ENCODE measurements around the gene SBNO2. TPM values are rescaled to one million over a fixed set of nuclear protein-coding genes. Genes with fewer than 3 reads are reported as not detected.
"Not testable (repeated sequence)": the region's sequence is repeated elsewhere in the genome, so short reads cannot be mapped to it uniquely, and the experiment has no call there.

The SBNO2 gene
- total RNA-seq, 1 experiment from 2014 or later = 97.8 TPM

DNA sequence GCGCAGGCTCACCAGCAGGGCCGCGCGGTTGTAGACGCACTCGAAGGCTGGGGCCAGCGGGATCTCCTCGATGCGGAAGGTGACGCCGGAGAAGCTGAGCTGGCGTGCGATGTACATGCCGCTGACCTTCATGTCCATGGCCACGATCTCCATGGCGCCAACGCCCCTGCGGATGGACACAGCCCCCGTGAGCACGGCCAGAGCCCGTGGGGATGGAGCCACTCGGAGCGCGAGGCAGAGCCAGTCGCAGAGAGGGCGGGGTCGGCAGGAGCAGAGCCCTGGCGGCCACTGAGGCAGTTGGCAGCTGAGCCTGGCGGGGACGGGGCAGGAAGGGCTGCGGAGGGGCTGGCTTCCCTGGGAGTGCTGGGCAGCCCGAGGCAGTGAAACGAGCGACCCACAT, 55.1 kb downstream of the SBNO2 start:
- Mint-ChIP-seq H3K27ac (ENCODE audit: unreplicated experiment) (no peak overlapping the region), H3K4me3 (ENCODE audit: low read depth, unreplicated experiment) (no peak overlapping the region), H3K9me3 (ENCODE audit: low read depth, unreplicated experiment) (no peaks in the 10 kb centered on the region), H3K27me3 (ENCODE audit: unreplicated experiment) (no peaks in the 10 kb centered on the region), H3K36me3 (ENCODE audit: insufficient read depth, unreplicated experiment) (peaks cover 59% of the 10 kb centered on the region), H3K4me1 (ENCODE audit: low read depth, unreplicated experiment) (no peaks in the 10 kb centered on the region)
- no TSS peak for BruUV-seq (replicated peaks)
- TF ChIP-seq, protein P1, sequence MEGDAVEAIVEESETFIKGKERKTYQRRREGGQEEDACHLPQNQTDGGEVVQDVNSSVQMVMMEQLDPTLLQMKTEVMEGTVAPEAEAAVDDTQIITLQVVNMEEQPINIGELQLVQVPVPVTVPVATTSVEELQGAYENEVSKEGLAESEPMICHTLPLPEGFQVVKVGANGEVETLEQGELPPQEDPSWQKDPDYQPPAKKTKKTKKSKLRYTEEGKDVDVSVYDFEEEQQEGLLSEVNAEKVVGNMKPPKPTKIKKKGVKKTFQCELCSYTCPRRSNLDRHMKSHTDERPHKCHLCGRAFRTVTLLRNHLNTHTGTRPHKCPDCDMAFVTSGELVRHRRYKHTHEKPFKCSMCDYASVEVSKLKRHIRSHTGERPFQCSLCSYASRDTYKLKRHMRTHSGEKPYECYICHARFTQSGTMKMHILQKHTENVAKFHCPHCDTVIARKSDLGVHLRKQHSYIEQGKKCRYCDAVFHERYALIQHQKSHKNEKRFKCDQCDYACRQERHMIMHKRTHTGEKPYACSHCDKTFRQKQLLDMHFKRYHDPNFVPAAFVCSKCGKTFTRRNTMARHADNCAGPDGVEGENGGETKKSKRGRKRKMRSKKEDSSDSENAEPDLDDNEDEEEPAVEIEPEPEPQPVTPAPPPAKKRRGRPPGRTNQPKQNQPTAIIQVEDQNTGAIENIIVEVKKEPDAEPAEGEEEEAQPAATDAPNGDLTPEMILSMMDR (IDR thresholded peaks at IDR 0.05; ENCODE audit: unreplicated experiment) = no peak
- intact Hi-C loops (cut with micrococcal nuclease; ENCODE audit: unreplicated experiment) = no loop called here
- DNase-seq = no peak
- CTCF ChIA-PET = no interaction called here

DNA sequence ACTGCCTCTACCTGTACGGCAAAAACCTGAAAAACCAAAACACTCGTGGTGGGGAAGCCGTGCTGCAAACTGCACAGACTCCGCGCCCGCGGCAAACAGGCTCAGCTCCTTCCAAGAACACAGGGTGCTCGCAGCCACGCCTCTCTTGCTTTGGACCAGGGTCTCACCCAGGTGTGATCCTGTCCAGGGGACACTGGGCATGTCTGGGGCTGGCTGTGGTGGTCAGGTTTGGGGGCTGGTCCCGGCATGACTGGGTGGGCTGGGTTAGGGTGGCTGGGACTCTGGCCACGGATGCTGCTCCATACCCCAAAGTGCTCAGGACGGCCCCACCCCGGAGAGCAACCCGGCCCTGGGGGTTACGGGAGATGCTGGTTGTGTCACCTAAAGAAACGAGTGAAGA, 56.4 kb downstream of the SBNO2 start:
- DNase-seq = no peak
- Mint-ChIP-seq H3K9me3 (ENCODE audit: low read depth, unreplicated experiment) (no peaks in the 10 kb centered on the region), H3K4me3 (ENCODE audit: low read depth, unreplicated experiment) (no peak overlapping the region), H3K4me1 (ENCODE audit: low read depth, unreplicated experiment) (no peaks in the 10 kb centered on the region), H3K27ac (ENCODE audit: unreplicated experiment) (no peak overlapping the region), H3K36me3 (ENCODE audit: insufficient read depth, unreplicated experiment) (peaks cover 59% of the 10 kb centered on the region), H3K27me3 (ENCODE audit: unreplicated experiment) (no peaks in the 10 kb centered on the region)
- intact Hi-C loops (cut with micrococcal nuclease; ENCODE audit: unreplicated experiment) = no loop called here
- CTCF ChIA-PET = no interaction called here
- no TSS peak for BruUV-seq (replicated peaks)
- TF ChIP-seq, protein P1 (IDR thresholded peaks at IDR 0.05; ENCODE audit: unreplicated experiment) = no peak

DNA sequence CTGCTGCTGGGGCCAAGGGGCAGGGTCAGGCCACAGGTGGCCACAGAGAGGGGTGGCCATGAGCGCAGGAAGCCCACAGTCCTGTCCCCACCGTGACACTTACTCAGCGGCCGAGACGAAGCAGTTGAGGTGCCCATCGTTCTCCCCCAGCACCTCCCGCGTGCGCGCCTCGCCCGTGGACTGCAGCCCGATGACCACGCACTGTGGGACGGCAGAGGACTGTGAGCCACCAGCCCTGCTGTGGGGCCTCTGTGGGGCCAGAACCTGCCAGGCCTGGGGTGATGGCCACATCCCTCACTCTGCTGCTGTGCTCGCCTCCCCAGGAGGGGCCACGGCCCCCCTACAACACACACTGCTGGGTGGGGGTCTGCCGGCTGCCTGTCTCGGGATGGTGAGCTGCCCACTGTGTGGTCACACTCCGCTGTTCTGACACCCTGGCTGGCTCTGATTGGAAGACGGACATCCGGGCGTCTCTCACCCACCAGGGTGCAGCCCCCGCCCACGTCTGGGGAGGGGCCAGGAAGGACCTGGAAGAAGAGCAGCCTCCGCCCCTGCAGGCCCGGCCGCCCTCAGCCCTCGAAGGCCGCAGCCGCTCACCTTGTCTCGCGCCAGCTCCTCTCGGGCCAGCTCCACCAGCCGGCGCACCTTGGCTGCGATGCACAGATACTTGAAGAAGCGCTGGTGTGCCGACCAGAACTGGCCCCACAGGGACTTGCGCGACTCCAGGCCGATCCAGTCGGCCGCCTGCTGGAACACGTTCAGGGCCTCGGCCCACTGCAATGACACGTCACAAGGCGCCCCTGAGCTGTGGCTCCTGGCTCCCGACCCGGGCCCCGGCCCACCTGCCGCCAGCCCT, 57.1 kb downstream of the SBNO2 start:
- TF ChIP-seq, protein P1 (IDR thresholded peaks at IDR 0.05; ENCODE audit: unreplicated experiment) = no peak
- no TSS peak for BruUV-seq (replicated peaks)
- no peak overlapping the region for H3K27ac Mint-ChIP-seq (ENCODE audit: unreplicated experiment)
- peaks cover 64% of the 10 kb centered on the region for H3K36me3 Mint-ChIP-seq (ENCODE audit: insufficient read depth, unreplicated experiment)
- H3K9me3 Mint-ChIP-seq (ENCODE audit: low read depth, unreplicated experiment) = no peaks in the 10 kb centered on the region
- intact Hi-C loops (cut with micrococcal nuclease; ENCODE audit: unreplicated experiment) = no loop called here
- H3K4me1 Mint-ChIP-seq (ENCODE audit: low read depth, unreplicated experiment) = no peaks in the 10 kb centered on the region
- H3K27me3 Mint-ChIP-seq (ENCODE audit: unreplicated experiment) = no peaks in the 10 kb centered on the region
- H3K4me3 Mint-ChIP-seq (ENCODE audit: low read depth, unreplicated experiment) = no peak overlapping the region
- CTCF ChIA-PET = no interaction called here
- DNase-seq = no peak

DNA sequence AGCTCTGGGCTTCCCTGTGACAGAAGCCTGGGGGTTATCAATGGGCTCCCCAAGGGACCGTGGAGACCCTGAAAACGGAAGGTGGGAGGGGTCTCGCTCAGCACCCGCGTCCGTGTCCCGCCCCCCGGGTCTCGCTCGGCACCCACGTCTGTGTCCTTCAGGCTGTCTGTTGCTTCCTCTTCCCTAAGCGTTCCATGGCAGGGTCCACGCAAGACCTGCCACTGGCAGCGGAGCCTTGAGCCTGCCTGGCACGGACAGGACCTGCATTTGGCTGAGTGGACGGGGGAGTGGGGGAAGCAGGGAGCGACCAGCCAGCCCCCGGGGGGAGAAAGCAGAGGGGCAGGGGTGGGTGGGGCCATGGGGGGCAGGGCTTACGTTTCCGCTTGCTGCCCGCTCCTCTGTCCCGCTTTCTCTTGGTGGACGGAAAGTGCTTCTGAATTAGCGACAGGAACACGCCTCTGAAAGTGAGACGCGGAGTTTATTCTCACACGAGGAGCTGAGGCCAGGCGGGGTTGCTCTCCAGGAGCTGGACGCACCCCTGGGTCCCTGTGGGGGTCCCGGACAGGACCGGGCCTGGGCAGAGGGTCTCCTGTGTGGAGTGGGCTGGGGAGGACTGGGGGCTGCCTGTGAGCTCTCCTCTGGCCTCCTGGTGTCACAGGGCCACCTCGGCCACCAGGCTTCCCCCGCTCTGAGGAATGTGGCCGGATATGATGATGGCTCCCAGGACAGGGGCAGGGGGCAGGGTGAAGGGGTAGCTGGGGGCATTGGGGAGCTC, 58.2 kb downstream of the SBNO2 start:
- Mint-ChIP-seq H3K4me3 (ENCODE audit: low read depth, unreplicated experiment) (no peak overlapping the region), H3K27ac (ENCODE audit: unreplicated experiment) (no peak overlapping the region), H3K9me3 (ENCODE audit: low read depth, unreplicated experiment) (no peaks in the 10 kb centered on the region), H3K36me3 (ENCODE audit: insufficient read depth, unreplicated experiment) (peaks cover 64% of the 10 kb centered on the region), H3K27me3 (ENCODE audit: unreplicated experiment) (no peaks in the 10 kb centered on the region), H3K4me1 (ENCODE audit: low read depth, unreplicated experiment) (no peaks in the 10 kb centered on the region)
- TF ChIP-seq, protein P1 (IDR thresholded peaks at IDR 0.05; ENCODE audit: unreplicated experiment) = no peak
- intact Hi-C loops (cut with micrococcal nuclease; ENCODE audit: unreplicated experiment) = no loop called here
- BruUV-seq (replicated peaks) = no TSS peak
- DNase-seq = no peak
- CTCF ChIA-PET = interaction anchor here (0.5 to 0.8 kb wide), 2 partner anchors 18 to 74 kb away, joined by 3 read pairs; no protein-coding TSS in a partner anchor

DNA sequence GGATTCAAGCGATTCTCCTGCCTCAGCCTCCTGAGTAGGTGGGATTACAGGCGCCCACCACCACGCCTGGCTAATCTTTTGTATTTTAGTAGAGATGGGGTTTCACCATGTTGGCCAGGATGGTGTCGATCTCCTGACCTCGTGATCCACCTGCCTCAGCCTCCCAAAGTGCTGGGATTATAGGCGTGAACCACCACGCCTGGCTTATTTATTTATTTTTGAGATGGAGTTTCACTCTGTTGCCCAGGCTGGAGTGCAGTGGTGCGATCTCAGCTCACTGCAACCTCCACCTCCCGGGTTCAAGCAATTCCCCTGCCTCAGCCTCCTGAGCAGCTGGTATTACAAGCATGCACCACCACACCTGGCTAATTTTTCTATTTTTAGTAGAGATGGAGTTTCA, 59.3 kb downstream of the SBNO2 start:
- intact Hi-C loops (cut with micrococcal nuclease; ENCODE audit: unreplicated experiment) = not testable (repeated sequence)

More for the DNA sequence above, 59.3 kb downstream of the SBNO2 start:
- H3K4me3 Mint-ChIP-seq (ENCODE audit: low read depth, unreplicated experiment); H3K27me3 Mint-ChIP-seq (ENCODE audit: unreplicated experiment); H3K9me3 Mint-ChIP-seq (ENCODE audit: low read depth, unreplicated experiment); H3K4me1 Mint-ChIP-seq (ENCODE audit: low read depth, unreplicated experiment); DNase-seq; BruUV-seq (replicated peaks); CTCF ChIA-PET; H3K27ac Mint-ChIP-seq (ENCODE audit: unreplicated experiment): not testable (repeated sequence)
- peaks cover 53% of the 10 kb centered on the region for H3K36me3 Mint-ChIP-seq (ENCODE audit: insufficient read depth, unreplicated experiment)
